Activated T-cell treated with anti-CD3 and anti-CD28 coated beads, Interleukin-2, amount 50 U/mL, for 4 hours (primary cell): ENCODE data around the gene SPATA32. TPM values are rescaled to one million over a fixed set of nuclear protein-coding genes. Genes with fewer than 3 reads are reported as not detected.

ENCODE experiments used
- ATAC-seq, 2 donors: fragments of 200-7000 bp; cut with Tn5 transposase; one replicate each; pipeline ENCODE4 v1.10.0; 2021
- DNase-seq: peaks from one replicate; pipeline ENCODE4 v3.0.0-alpha.2; 2020
- H3K27me3 Mint-ChIP-seq: one replicate; pipeline ENCODE4 v1.8.0; 2021; ENCODE audit warnings: low read depth, mixed read lengths
- H3K36me3 Mint-ChIP-seq: one replicate; pipeline ENCODE4 v1.8.0; 2022; ENCODE audit warnings: mixed read lengths; ENCODE audit not compliant: insufficient read depth
- H3K4me1 Mint-ChIP-seq: one replicate; pipeline ENCODE4 v1.8.0; 2021; ENCODE audit warnings: low read depth, mixed read lengths
- H3K4me3 Mint-ChIP-seq: one replicate; pipeline ENCODE4 v1.8.0; 2021; ENCODE audit warnings: mild to moderate bottlenecking, moderate library complexity, mixed read lengths
- H3K9me3 Mint-ChIP-seq: one replicate; pipeline ENCODE4 v1.8.0; 2021; ENCODE audit warnings: mixed read lengths
- total RNA-seq, 3 donors: library from RNA; stranded (reverse); gene quantifications; one replicate each; pipeline ENCODE4 v1.2.1, GENCODE V29; 2021

The SPATA32 gene
- total RNA-seq, 3 donors from 2014 or later: 0.25 to 0.63 (median 0.27) TPM

DNA sequence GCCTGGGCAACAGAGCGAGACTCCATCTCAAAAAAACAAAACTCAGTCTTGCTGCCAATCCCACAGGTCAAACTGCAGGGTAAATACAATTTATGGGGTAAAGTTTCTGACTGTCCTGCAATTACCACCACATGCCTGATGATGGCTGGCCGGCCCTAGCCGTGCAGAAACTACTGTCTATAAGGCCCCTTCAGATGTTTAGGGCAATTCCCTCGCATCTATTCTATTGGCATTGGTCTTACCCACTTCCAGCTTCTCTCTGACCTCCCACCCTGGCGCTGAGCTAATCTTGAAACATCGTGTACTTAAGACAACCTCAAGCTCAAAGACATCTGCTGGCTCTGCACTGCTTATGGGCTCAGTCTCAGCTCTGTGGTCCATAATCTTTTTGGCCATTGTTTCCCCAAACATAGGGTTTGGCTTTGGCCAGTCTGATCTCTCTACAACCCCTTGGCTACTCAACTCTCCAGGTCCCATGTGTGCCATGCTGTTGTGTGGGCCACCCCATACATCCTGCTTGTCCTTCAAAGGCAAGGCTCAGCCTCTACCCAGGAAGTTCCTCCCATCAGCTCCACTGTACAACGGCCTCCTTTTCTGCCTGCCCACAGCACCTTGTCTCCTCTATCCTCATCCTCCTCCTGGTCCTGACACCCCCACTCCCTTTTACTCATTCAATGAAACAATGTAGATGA, 38.3 kb upstream of the SPATA32 start:
- H3K4me3 Mint-ChIP-seq: no peak overlapping the region
- H3K27me3 Mint-ChIP-seq: no peaks in the 10 kb centered on the region
- no peaks in the 10 kb centered on the region for H3K9me3 Mint-ChIP-seq
- H3K36me3 Mint-ChIP-seq: peaks cover 19% of the 10 kb centered on the region
- peaks cover 75% of the 10 kb centered on the region for H3K4me1 Mint-ChIP-seq
- DNase-seq: no peak
- ATAC-seq: no peak

GRCh38 chr17:45299361-45299760, 37.5 kb upstream of the SPATA32 start:
- no peaks in the 10 kb centered on the region for H3K27me3 Mint-ChIP-seq
- H3K4me3 Mint-ChIP-seq: no peak overlapping the region
- peaks cover 75% of the 10 kb centered on the region for H3K4me1 Mint-ChIP-seq
- ATAC-seq: no peak
- H3K9me3 Mint-ChIP-seq: no peaks in the 10 kb centered on the region
- H3K36me3 Mint-ChIP-seq: peaks cover 16% of the 10 kb centered on the region
- DNase-seq: no peak

GRCh38 chr17:45298546-45299285, 36.8 kb upstream of the SPATA32 start:
- H3K4me3 Mint-ChIP-seq: no peak overlapping the region
- ATAC-seq: peak; percentile 36 to 41
- peaks cover 15% of the 10 kb centered on the region for H3K36me3 Mint-ChIP-seq

GRCh38 chr17:45296833-45297124, 34.9 kb upstream of the SPATA32 start:
- H3K36me3 Mint-ChIP-seq: peaks cover 15% of the 10 kb centered on the region

More at GRCh38 chr17:45298546-45299285, 36.8 kb upstream of the SPATA32 start:
- Mint-ChIP-seq H3K4me1 (peaks cover 77% of the 10 kb centered on the region), H3K27me3 (no peaks in the 10 kb centered on the region), H3K9me3 (no peaks in the 10 kb centered on the region)
- DNase-seq: no peak

DNA sequence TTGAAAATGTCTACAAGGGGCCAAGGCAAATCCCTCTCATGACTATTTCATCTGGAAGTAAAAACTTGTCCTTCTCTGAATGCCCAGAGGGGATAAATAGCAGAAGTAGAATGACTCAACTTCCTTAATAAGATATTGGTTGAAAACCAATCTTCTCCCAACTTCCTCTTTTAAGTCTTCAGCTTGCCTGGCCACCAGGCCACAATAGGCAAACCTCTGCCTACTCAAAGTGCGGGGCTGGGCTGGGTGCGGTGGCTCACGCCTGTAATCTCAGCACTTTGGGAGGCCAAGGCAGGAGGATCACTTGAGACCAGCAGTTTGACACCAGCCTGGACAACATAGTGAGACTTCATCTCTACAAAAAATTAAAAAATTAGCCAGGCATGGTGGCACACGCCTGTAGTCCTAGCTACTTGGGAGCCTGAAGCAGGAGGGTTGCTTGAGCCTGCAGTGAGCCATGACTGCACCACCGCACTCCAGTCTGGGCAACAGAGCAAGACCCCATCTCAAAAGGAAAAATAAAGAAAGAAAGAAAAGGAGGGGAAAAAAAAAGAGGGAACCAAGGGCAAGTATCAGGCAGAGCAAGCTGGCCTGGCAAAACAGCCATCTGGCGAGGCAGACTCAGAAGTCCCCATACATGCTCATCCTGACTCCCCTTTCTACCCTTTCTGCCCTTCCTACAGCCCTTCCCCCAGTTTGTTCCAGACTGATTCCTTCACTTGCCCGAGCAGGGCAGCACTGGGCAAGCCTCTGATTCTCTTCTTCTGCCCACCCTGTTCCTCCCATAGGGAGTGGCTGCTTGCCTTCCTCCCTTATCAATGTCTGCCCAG, 34.3 kb upstream of the SPATA32 start:
- peaks cover 15% of the 10 kb centered on the region for H3K36me3 Mint-ChIP-seq
- H3K9me3 Mint-ChIP-seq: no peaks in the 10 kb centered on the region

More at GRCh38 chr17:45296833-45297124, 34.9 kb upstream of the SPATA32 start:
- Mint-ChIP-seq H3K4me3 (no peak overlapping the region), H3K27me3 (no peaks in the 10 kb centered on the region), H3K9me3 (no peaks in the 10 kb centered on the region), H3K4me1 (peaks cover 79% of the 10 kb centered on the region)
- DNase-seq (no peak), ATAC-seq (no peak)

GRCh38 chr17:45294506-45294905, 32.6 kb upstream of the SPATA32 start:
- Mint-ChIP-seq H3K9me3 (no peaks in the 10 kb centered on the region), H3K27me3 (no peaks in the 10 kb centered on the region), H3K36me3 (peaks cover 17% of the 10 kb centered on the region), H3K4me3 (no peak overlapping the region), H3K4me1 (peaks cover 73% of the 10 kb centered on the region)
- DNase-seq: no peak
- no peak for ATAC-seq

More for the DNA sequence above, 34.3 kb upstream of the SPATA32 start:
- DNase-seq (no peak), ATAC-seq (no peak)
- Mint-ChIP-seq H3K4me3 (peak overlapping the region; percentile 4), H3K27me3 (no peaks in the 10 kb centered on the region), H3K4me1 (peaks cover 82% of the 10 kb centered on the region)

DNA sequence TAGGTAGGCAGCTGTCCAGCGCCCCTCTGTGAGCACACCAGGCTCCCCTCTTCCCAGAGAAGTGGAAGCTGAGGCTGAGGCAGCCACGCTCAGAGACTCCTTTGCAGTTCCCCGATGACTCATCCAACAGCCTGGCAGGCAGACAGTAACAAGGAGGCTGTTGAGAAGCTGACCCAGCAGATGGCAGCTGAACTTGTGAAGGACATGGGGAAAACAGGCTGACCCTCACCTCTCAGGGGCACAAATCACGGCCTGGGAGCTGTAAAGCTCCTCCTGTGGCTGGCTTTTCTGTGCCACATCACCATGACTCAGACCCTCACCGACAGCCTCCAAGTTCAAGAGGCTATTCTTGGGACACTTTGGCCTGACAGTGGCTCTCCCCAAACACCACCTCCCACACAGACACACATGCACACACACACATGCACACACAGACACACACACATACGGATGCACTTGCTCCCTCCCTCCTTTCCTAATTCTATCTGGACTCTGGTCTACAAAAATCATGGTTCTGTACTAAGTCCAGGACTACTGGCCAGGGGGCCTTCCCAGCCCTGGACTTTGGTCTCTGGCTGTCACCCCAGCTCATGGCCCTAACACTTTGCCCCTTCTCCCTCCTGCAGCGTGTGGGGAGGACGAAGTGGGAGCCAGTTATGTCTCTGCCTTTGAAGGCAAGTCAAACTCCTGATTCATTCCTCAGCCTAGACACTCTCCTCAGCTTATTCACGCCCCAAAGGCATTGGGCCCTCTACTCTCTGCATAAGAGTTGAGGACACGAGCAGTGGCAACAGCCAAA, 31.7 kb upstream of the SPATA32 start:
- no peaks in the 10 kb centered on the region for H3K27me3 Mint-ChIP-seq
- ATAC-seq (peak; percentile 66 to 77), DNase-seq (peak; percentile 21)
- H3K4me1 Mint-ChIP-seq: peaks cover 64% of the 10 kb centered on the region
- no peaks in the 10 kb centered on the region for H3K9me3 Mint-ChIP-seq
- H3K36me3 Mint-ChIP-seq: peaks cover 19% of the 10 kb centered on the region
- no peak overlapping the region for H3K4me3 Mint-ChIP-seq

DNA sequence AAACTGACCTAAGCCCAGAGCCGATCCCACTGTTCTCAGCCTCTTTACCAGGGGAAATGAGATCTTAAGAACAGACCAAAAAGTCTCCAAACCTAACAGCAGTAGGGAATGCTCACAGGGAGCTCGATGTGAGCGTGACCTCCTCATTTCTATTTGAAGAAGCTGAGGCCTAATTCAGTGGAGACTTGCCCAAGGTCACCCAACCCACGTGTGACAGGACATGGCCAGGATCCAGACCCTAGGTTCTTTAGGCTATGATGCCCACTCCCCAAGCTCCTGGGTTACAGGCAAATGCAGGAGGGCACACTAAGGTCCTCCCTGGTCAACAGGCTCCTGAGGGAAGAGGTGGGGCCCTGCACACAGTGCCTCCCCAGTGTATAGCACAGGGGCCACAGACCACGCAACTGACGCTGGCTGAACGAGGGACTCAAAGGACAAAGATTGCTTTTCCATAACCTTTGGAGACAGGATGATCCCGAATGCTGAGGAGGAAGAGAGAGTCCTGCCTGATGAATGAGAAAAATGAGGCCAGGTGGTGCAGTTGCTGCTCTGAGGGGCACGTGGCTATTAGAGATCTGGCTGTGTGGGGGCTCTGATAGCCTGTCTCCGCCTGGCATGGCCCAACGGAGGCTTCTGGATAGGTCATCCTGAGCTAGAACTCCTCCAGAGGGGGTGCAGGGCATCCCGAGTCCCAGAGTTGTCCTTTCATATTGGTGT, 31.0 kb upstream of the SPATA32 start:
- no peak for ATAC-seq
- Mint-ChIP-seq H3K4me3 (no peak overlapping the region), H3K9me3 (no peaks in the 10 kb centered on the region), H3K27me3 (no peaks in the 10 kb centered on the region), H3K36me3 (peaks cover 17% of the 10 kb centered on the region), H3K4me1 (peaks cover 58% of the 10 kb centered on the region)
- no peak for DNase-seq

DNA sequence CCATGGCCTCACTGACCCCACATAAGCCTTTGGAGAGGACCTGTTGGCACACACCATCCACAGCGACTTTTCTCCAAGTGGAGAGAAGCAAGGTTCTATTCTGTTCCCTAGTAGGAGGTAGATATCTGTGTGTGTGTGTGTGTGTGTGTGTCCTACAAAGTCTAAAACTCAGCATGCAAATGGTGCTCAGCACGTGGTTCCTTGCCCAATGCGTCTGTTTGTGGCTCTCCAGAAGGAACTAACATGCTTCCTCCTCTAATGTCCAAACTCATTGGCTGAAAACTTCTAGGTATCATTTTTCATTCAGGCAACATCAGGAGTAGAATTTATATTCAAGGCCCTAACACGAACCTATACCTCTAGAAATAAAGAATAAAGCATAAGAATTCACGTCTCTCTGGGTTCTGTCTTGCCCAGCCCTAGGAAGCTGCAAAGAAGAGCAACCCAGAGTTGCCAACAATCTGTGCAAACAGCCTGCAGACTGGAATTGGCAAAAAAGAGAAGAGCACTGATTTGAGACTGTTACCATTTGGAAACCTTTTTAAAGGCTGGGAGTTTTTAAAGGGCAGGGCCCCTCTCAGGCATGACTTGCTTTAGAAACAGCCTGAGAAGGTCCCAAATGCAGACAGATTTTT, 29.4 kb upstream of the SPATA32 start:
- no peak overlapping the region for H3K4me3 Mint-ChIP-seq
- peaks cover 46% of the 10 kb centered on the region for H3K4me1 Mint-ChIP-seq
- no peaks in the 10 kb centered on the region for H3K27me3 Mint-ChIP-seq
- H3K9me3 Mint-ChIP-seq: no peaks in the 10 kb centered on the region
- H3K36me3 Mint-ChIP-seq: peaks cover 14% of the 10 kb centered on the region
- DNase-seq (no peak), ATAC-seq (no peak)

GRCh38 chr17:45290269-45290765, 28.4 kb upstream of the SPATA32 start:
- peaks cover 36% of the 10 kb centered on the region for H3K4me1 Mint-ChIP-seq
- ATAC-seq (no peak), DNase-seq (no peak)
- no peaks in the 10 kb centered on the region for H3K9me3 Mint-ChIP-seq
- no peak overlapping the region for H3K4me3 Mint-ChIP-seq
- peaks cover 17% of the 10 kb centered on the region for H3K36me3 Mint-ChIP-seq
- no peaks in the 10 kb centered on the region for H3K27me3 Mint-ChIP-seq

- no peaks in the 10 kb centered on the region for H3K27me3 Mint-ChIP-seq
- DNase-seq (no peak), ATAC-seq (no peak)
- H3K36me3 Mint-ChIP-seq: peaks cover 19% of the 10 kb centered on the region
- H3K9me3 Mint-ChIP-seq: no peaks in the 10 kb centered on the region
- H3K4me1 Mint-ChIP-seq: peaks cover 33% of the 10 kb centered on the region
- no peak overlapping the region for H3K4me3 Mint-ChIP-seq
Measured at GRCh38 chr17:45289301-45290268, 27.7 kb upstream of the SPATA32 start.

DNA sequence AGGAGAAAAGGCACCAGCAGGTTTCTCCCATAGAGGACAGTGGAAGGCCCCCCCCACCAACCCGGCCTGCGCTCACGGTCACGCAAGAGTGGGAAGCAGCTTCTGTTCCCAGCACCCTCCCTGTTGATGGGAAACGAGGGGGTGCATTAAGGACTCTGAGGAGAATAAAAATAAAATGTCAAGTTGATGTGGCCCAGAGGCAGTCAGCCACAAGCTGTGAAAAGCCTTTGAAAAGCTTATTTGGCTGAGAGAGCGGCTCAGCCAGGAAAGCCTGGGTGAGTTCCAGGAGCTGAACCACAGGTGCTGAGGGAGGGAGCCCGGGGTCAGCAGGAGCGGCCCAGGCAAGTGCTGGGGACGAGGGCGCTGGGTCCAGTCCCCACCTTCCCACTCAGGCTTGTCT, 26.9 kb upstream of the SPATA32 start:
- H3K36me3 Mint-ChIP-seq: peaks cover 25% of the 10 kb centered on the region
- no peaks in the 10 kb centered on the region for H3K27me3 Mint-ChIP-seq
- H3K4me3 Mint-ChIP-seq: no peak overlapping the region
- H3K4me1 Mint-ChIP-seq: peaks cover 25% of the 10 kb centered on the region
- no peak for DNase-seq
- no peaks in the 10 kb centered on the region for H3K9me3 Mint-ChIP-seq
- ATAC-seq: no peak
